Neutrophil (primary cell): Measurements from ENCODE around the gene DDX19B.

Source experiments
- H3K27ac ChIP-seq: fragments of 200-600 bp; sonication (generic); 2 replicates; pipeline ENCODE4 v1.5.1; 2016; ENCODE audit warnings: mild to moderate bottlenecking, moderate library complexity
- H3K27me3 ChIP-seq: fragments of 200-600 bp; sonication (generic); 2 replicates; pipeline ENCODE4 v1.6.0; 2016; ENCODE audit warnings: mild to moderate bottlenecking
- H3K36me3 ChIP-seq: fragments of 200-600 bp; sonication (generic); 2 replicates; pipeline ENCODE4 v1.5.1; 2017
- H3K4me1 ChIP-seq, 2 experiments: fragments of 200-600 bp in 1 of 2; sonication (generic) in 1 of 2; 1 replicate in 1 of 2; 2 replicates in 1 of 2; pipeline versions ENCODE4 v1.5.1 to v1.6.1; 2013 to 2016; ENCODE audit warnings: low read depth in 1 of 2, low read length in 1 of 2, mild to moderate bottlenecking in 1 of 2, moderate library complexity in 1 of 2; ENCODE audit not compliant: control insufficient read depth in 1 of 2, insufficient read depth in 1 of 2
- H3K4me3 ChIP-seq, 2 experiments: fragments of 200-600 bp in 1 of 2; sonication (generic) in 1 of 2; 1 replicate in 1 of 2; 2 replicates in 1 of 2; pipeline ENCODE4 v1.5.1; 2013 to 2016; ENCODE audit warnings: low read depth in 1 of 2, low read length in 1 of 2, mild to moderate bottlenecking in 1 of 2, moderate library complexity in 1 of 2
- H3K9me3 ChIP-seq: fragments of 200-600 bp; sonication (generic); 2 replicates; pipeline ENCODE4 v1.5.1; 2016
- TF ChIP-seq, protein P1 (sequence below): fragments of 200-600 bp; sonication (generic); IDR thresholded peaks from 2 replicates; pipeline ENCODE4 v1.5.1; 2016; ENCODE audit warnings: antibody characterized with exemption

DDX19B gene

DNA sequence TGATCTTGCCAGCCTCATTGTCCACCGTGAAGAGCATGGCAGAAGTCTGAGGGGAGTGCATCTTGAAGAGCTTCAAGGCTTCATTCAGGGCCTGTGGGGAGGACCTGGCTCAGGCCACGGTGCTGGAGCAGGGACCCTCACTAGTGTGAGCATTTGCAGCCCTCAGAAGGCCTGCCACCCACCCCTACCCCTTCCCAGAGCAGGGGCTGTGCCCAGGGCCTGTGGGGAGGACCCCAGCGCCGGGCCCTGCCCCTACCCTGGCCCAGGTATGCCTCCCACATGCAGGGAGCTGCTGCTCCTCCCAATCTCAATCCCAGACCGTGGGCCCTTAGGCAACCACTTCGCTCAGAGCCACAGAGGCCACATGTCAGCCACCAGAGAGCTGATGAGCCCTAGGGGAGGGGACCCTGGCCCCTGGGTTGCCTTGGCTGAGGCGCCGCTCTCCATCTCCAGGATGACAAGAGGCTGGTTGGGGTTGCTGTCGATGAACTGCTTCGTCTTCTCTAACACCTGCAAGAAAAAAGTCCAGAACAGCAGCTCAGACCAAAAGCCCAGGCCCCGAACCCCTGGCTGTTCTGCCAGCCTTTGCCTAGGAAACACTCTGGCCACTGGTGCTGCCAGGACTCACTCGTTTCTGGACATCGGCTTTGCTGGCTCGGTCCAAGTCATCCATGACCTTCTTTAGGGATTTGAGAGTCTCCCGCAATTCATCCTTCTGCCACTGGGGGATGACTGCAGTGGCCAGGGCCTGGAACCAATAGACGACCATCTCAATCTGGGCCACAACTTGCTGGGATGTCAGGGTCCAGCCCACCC lies 45.5 kb upstream of the DDX19B start:
- Histone ChIP-seq H3K36me3 (peaks cover 9% of the 10 kb centered on the region), H3K4me1 (peaks cover 11 to 13% of the 10 kb centered on the region in 2 experiments), H3K9me3 (no peaks in the 10 kb centered on the region), H3K27me3 (no peaks in the 10 kb centered on the region), H3K27ac (no peak overlapping the region), H3K4me3 (no peak overlapping the region)
- TF ChIP-seq, protein P1, sequence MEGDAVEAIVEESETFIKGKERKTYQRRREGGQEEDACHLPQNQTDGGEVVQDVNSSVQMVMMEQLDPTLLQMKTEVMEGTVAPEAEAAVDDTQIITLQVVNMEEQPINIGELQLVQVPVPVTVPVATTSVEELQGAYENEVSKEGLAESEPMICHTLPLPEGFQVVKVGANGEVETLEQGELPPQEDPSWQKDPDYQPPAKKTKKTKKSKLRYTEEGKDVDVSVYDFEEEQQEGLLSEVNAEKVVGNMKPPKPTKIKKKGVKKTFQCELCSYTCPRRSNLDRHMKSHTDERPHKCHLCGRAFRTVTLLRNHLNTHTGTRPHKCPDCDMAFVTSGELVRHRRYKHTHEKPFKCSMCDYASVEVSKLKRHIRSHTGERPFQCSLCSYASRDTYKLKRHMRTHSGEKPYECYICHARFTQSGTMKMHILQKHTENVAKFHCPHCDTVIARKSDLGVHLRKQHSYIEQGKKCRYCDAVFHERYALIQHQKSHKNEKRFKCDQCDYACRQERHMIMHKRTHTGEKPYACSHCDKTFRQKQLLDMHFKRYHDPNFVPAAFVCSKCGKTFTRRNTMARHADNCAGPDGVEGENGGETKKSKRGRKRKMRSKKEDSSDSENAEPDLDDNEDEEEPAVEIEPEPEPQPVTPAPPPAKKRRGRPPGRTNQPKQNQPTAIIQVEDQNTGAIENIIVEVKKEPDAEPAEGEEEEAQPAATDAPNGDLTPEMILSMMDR: peak; percentile 41

DNA sequence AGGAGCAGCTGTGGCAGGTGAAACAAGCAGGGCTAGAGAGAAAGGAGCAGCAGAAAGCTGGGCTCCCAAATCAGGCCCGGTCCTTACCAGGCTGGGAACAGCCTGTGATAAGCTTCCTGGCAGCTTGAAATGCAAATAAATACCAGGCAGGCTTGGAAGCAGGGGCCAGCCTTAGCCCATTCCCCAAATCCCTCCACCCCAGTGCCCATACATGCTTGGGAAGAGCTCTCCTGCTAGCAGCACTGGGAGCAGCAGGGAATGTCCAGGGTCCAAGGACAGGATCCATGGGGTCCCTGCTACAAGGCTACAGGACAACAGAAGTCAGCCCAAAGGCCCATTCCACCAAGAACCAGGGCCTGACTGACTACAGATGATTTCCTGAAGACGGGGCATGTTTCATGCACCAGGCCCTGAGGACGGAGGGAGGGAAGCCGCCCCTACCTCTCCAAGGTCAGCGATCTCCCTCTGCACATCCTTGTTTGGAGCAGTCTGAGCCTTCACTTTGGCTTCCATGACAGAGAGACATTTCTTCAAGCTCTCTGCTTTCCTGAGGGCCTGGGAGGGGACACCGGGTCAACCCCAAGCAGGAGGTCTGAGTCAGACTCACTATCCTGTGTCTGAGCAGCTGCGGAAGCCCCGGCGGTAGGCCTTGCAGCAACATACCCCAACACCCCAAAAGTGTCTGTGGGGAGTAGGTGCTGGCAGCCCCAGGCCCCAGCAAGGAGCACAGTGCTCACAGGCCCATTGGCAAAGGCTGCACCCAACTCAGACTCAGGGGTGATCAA lies 44.6 kb upstream of the DDX19B start:
- TF ChIP-seq, protein P1: no peak
- H3K9me3 ChIP-seq: no peaks in the 10 kb centered on the region

DNA sequence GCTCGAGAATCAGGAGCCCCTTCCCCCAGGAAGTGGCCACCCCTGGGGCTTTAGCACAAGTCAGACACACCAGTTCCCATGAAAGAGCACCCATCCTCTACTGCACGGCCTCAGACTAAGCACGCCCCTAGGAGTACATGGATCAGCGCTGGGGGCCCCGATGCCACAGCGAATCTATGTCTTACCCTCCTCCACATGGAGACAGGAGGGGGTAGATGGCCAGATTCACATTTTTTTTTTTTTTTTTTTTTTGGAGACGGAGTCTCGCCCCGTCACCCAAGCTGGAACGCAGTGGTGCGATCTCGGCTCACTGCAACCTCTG lies 44.1 kb upstream of the DDX19B start:
- Histone ChIP-seq H3K9me3 (no peaks in the 10 kb centered on the region), H3K4me3 (no peak overlapping the region), H3K27ac (no peak overlapping the region), H3K4me1 (peaks cover 11 to 13% of the 10 kb centered on the region in 2 experiments), H3K27me3 (no peaks in the 10 kb centered on the region), H3K36me3 (peaks cover 15% of the 10 kb centered on the region)
- TF ChIP-seq, protein P1: no peak

More for the DNA sequence above, 44.6 kb upstream of the DDX19B start:
- Histone ChIP-seq H3K27me3 (no peaks in the 10 kb centered on the region), H3K36me3 (peaks cover 15% of the 10 kb centered on the region), H3K27ac (no peak overlapping the region), H3K4me3 (no peak overlapping the region), H3K4me1 (peaks cover 11 to 13% of the 10 kb centered on the region in 2 experiments)

DNA sequence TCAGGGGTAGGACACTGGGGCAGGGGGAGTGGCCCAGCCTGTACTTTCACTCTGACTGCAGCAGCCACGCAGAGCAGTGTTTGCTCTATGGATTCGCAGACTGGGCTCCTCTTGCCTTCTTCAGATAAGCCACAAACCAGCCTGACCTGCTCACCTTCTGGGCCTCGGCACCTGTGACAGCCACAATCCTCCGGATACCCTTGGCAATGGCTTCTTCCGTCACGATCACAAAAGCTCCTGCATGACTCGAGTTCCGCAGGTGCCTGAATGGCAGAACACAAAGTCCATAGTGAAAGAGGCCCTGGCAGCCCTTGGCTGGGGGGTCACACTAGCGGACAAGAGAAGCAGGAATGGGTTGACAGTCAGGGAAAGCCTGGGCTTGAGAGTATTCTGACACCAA lies 43.4 kb upstream of the DDX19B start:
- H3K27me3 ChIP-seq: no peaks in the 10 kb centered on the region
- H3K4me1 ChIP-seq: peaks cover 9 to 11% of the 10 kb centered on the region in 2 experiments
- H3K4me3 ChIP-seq: no peak overlapping the region
- TF ChIP-seq, protein P1: no peak
- H3K36me3 ChIP-seq: peaks cover 20% of the 10 kb centered on the region
- H3K9me3 ChIP-seq: no peaks in the 10 kb centered on the region
- no peak overlapping the region for H3K27ac ChIP-seq

DNA sequence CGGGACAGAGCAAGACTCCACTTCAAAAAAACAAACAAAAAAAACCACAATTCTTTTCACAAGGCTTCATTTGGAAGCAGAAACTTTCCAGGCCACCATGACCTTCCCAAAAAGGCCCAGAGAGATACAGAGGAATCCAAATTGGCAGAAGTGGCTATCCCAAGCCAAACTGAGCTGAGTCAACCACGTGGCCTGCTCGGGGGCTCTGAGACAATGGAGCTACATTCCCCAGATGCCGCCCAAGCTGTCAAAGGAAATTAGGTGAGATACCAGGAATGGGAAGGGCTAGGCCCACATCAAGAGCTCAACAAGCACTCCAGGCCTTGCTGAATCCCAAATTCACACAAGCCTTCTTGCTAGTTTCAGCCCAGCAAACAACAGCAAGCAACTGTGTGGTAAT lies 41.6 kb upstream of the DDX19B start:
- TF ChIP-seq, protein P1: no peak
- no peaks in the 10 kb centered on the region for H3K9me3 ChIP-seq
- no peaks in the 10 kb centered on the region for H3K4me1 ChIP-seq
- no peak overlapping the region for H3K4me3 ChIP-seq
- no peaks in the 10 kb centered on the region for H3K27me3 ChIP-seq
- no peak overlapping the region for H3K27ac ChIP-seq
- H3K36me3 ChIP-seq: peaks cover 36% of the 10 kb centered on the region
